Esophagus (tissue), 2 donors: ENCODE measurements around the gene SCN9A. TPM values are rescaled to one million over a fixed set of nuclear protein-coding genes. Genes with fewer than 3 reads are reported as not detected.

Experiments used
- H3K27ac ChIP-seq, 2 donors: one replicate each; pipeline ENCODE4 v1.5.1; 2013; ENCODE audit warnings: low read depth in 2 of 2, mild to moderate bottlenecking in 2 of 2, inconsistent platforms in 1 of 2, low read length in 1 of 2, moderate library complexity in 1 of 2
- H3K27me3 ChIP-seq, 2 donors: one replicate each; pipeline ENCODE4 v1.6.1; 2013; ENCODE audit warnings: low read length in 2 of 2, control low read depth in 1 of 2, mild to moderate bottlenecking in 1 of 2; ENCODE audit not compliant: insufficient read depth in 2 of 2, control insufficient read depth in 1 of 2
- H3K36me3 ChIP-seq, 2 donors: one replicate each; pipeline ENCODE4 v1.6.1; 2013; ENCODE audit warnings: low read length in 1 of 2; ENCODE audit not compliant: control insufficient read depth in 2 of 2, insufficient read depth in 2 of 2
- H3K4me1 ChIP-seq, 2 donors: one replicate each; pipeline ENCODE4 v1.6.1; 2013; ENCODE audit warnings: low read length in 1 of 2; ENCODE audit not compliant: control insufficient read depth in 2 of 2, insufficient read depth in 2 of 2
- H3K4me3 ChIP-seq, 2 donors: one replicate each; pipeline ENCODE4 v1.5.1; 2013; ENCODE audit warnings: low read length in 2 of 2, mild to moderate bottlenecking in 2 of 2, low read depth in 1 of 2, moderate library complexity in 1 of 2
- H3K9me3 ChIP-seq, 2 donors: one replicate each; pipeline ENCODE4 v1.6.1; 2013; ENCODE audit warnings: mild to moderate bottlenecking in 2 of 2, low read depth in 1 of 2, low read length in 1 of 2, moderate library complexity in 1 of 2; ENCODE audit not compliant: control insufficient read depth in 2 of 2, insufficient read depth in 1 of 2
- WGBS, 2 donors: extraction: QIAGEN DNeasy Blood & Tissue Kit; methylation state at CpG; one replicate each; pipeline ENCODE4 v1.1.7; 2013; 5-methylcytosine and 5-hydroxymethylcytosine counted together
- polyA plus RNA-seq, 2 donors: library from polyadenylated mRNA; stranded (reverse); fragments of 200-250 nt; gene quantifications; one replicate each; pipeline ENCODE4 v1.2.3, GENCODE V29; 2013
- donor health status: healthy with polysubstance abuse.
- donor health status: Bipolar disorder and iron deficiency.

The SCN9A gene
- polyA plus RNA-seq, 2 donors = 0.10 to 0.12 TPM

DNA sequence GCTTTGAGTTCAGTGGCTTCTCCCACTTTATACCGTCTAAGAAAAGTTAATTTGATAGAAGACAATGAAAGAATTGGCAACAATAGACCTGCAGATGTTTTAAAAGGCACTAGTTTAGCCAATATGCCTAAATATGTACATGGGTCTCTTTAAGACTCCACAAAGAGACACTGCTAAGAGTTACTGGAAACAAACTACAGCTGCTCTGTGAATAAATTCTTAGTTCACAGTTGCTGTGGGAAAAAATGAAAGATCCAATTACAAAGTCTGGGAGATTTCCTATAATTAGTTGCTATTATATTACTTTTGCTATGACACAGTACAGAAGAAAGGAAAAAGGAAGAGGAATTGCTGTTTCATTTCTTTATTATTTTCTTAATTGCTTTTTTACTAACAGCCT lies 34.3 kb downstream of the SCN9A start:
- Histone ChIP-seq H3K36me3 (no peaks in the 10 kb centered on the region), H3K9me3 (no peaks in the 10 kb centered on the region), H3K27me3 (no peaks in the 10 kb centered on the region), H3K4me3 (no peak overlapping the region), H3K27ac (no peak overlapping the region), H3K4me1 (no peaks in the 10 kb centered on the region)
- WGBS, 2 donors = 20 to 34% methylated on average over 1 of the region's 1 CpG

GRCh38 chr2:166338831-166339339 lies 36.9 kb downstream of the SCN9A start:
- WGBS, 2 donors = 67 to 69% methylated on average over 4 of the region's 4 CpGs

DNA sequence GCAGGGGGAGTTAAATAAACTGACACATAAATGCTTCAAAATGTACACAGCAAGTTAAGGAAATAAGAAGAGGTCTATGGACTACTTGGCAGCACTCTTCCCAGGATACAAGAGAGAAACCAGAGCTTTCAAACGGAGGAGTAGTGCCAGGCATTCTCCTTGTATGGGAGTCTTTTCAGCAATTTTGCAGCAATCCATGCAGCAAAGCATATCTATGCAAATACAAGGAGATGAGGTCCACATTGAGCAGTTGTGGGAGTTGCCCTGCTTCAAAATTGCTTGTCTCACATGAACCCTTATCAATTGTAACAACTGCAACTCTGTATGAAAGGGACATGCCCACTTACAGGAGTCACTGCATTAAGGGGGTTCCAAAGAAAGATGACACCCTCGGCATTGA lies 37.8 kb downstream of the SCN9A start:
- Histone ChIP-seq H3K27me3 (no peaks in the 10 kb centered on the region), H3K9me3 (no peaks in the 10 kb centered on the region), H3K4me3 (no peak overlapping the region), H3K27ac (no peak overlapping the region), H3K4me1 (no peaks in the 10 kb centered on the region), H3K36me3 (no peaks in the 10 kb centered on the region)
- 70 to 71% methylated on average over 2 of the region's 2 CpGs for WGBS, 2 donors

More at GRCh38 chr2:166338831-166339339, 36.9 kb downstream of the SCN9A start:
- Histone ChIP-seq H3K27ac (no peak overlapping the region), H3K27me3 (no peaks in the 10 kb centered on the region), H3K4me3 (no peak overlapping the region), H3K4me1 (no peaks in the 10 kb centered on the region), H3K36me3 (no peaks in the 10 kb centered on the region), H3K9me3 (no peaks in the 10 kb centered on the region)

DNA sequence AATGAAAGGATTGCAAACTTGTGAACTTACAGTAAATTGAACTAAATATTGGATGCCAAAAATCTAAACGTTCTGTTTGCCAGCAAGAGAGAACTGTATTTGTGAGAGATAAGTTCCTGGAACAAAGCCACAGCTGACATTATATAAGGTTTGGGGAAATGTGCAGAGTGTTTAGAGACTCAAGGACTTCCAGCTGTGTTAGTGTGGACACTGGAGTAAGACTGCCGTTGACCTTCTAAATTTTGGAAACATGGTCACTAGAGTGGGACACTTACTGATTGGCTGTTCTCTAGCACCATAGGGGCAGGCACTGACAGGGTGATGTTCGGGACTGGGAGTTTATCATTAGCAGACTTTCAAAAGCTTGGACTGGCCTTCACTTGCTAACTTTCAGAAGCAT lies 40.5 kb downstream of the SCN9A start:
- Histone ChIP-seq H3K4me1 (no peaks in the 10 kb centered on the region), H3K9me3 (no peaks in the 10 kb centered on the region), H3K27me3 (no peaks in the 10 kb centered on the region), H3K27ac (no peak overlapping the region), H3K4me3 (no peak overlapping the region), H3K36me3 (no peaks in the 10 kb centered on the region)
- 20 to 27% methylated on average over 3 of the region's 3 CpGs for WGBS, 2 donors

GRCh38 chr2:166334805-166335204 lies 40.9 kb downstream of the SCN9A start:
- no peaks in the 10 kb centered on the region for H3K4me1 ChIP-seq
- no peaks in the 10 kb centered on the region for H3K9me3 ChIP-seq
- H3K36me3 ChIP-seq = no peaks in the 10 kb centered on the region
- H3K27me3 ChIP-seq = no peaks in the 10 kb centered on the region
- H3K27ac ChIP-seq = no peak overlapping the region
- H3K4me3 ChIP-seq = no peak overlapping the region

DNA sequence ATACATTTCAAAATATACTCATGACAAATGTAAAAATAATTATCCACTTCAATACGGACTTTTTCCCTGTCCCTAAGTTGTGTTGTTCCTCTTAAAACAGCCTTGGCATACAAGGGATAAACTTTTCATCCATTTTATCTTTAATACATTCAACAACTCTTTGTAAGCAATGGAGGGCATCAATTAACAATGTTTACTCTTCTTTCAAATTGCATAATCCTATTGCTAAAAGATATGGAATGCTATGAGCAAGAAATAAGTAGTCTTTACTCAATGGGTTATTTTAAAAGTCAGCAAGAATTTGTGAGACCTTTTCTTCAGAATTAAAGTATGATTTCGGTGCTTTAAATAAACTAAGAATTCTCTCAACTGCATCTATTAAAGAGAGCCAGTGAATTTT lies 41.9 kb downstream of the SCN9A start:
- Histone ChIP-seq H3K36me3 (no peaks in the 10 kb centered on the region), H3K4me3 (no peak overlapping the region), H3K4me1 (no peaks in the 10 kb centered on the region), H3K9me3 (no peaks in the 10 kb centered on the region), H3K27ac (no peak overlapping the region), H3K27me3 (no peaks in the 10 kb centered on the region)
- 36 to 46% methylated on average over 2 of the region's 2 CpGs for WGBS, 2 donors

DNA sequence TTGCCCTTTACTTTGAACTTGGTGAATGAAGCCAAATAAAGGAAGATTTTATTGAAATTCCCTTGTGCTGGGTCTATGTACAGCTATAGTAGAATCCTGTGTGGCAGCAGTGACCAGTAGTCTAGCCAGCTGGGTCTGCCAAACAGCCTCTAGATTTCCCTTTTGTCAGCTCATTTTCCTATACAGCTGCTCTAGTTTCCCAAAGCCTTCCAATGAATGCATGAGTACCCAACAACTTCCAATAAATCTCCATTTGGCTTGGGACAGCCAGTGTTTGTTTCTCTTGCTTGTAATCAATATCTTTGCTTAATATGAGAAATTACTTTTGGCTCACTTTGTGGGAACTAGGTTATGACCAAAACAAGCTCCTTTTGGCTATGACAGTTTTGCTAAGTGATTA lies 43.6 kb downstream of the SCN9A start:
- Histone ChIP-seq H3K4me1 (no peaks in the 10 kb centered on the region), H3K4me3 (no peak overlapping the region), H3K9me3 (no peaks in the 10 kb centered on the region), H3K27me3 (no peaks in the 10 kb centered on the region), H3K36me3 (no peaks in the 10 kb centered on the region), H3K27ac (no peak overlapping the region)

GRCh38 chr2:166331468-166331867 lies 44.3 kb downstream of the SCN9A start:
- no peaks in the 10 kb centered on the region for H3K4me1 ChIP-seq
- no peak overlapping the region for H3K27ac ChIP-seq
- H3K36me3 ChIP-seq = no peaks in the 10 kb centered on the region
- no peaks in the 10 kb centered on the region for H3K27me3 ChIP-seq
- no peak overlapping the region for H3K4me3 ChIP-seq
- no peaks in the 10 kb centered on the region for H3K9me3 ChIP-seq
- WGBS, 2 donors = 86 to 98% methylated on average over 1 of the region's 1 CpG

GRCh38 chr2:166329465-166329864 lies 46.3 kb downstream of the SCN9A start:
- H3K27ac ChIP-seq = no peak overlapping the region
- H3K9me3 ChIP-seq = no peaks in the 10 kb centered on the region
- no peaks in the 10 kb centered on the region for H3K4me1 ChIP-seq
- H3K36me3 ChIP-seq = no peaks in the 10 kb centered on the region
- H3K27me3 ChIP-seq = no peaks in the 10 kb centered on the region
- H3K4me3 ChIP-seq = no peak overlapping the region

DNA sequence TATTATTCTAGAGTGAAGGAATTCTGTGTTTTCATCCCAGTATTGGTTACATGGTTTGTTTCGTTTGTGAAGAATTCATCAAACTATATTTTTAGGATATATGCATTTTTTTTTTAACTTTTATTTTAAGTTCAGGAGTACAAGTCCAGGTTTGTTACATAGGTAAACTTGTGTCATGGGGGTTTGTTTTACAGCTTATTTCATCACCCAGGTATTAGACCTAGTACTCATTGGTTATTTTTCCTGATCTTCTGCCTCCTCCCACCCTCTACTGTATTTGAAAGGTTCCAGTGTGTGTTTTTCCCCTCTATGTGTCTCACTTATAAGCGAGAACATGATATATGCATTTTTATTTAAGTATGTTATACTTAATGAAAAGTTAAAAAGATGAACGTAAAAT lies 47.6 kb downstream of the SCN9A start:
- no peaks in the 10 kb centered on the region for H3K4me1 ChIP-seq
- H3K27me3 ChIP-seq = no peaks in the 10 kb centered on the region
- no peaks in the 10 kb centered on the region for H3K9me3 ChIP-seq
- H3K36me3 ChIP-seq = no peaks in the 10 kb centered on the region
- H3K4me3 ChIP-seq = no peak overlapping the region
- H3K27ac ChIP-seq = no peak overlapping the region
- 58 to 66% methylated on average over 3 of the region's 3 CpGs for WGBS, 2 donors
